GM19463 (cell line): ENCODE data around the gene WDTC1.

ENCODE experiments used
- ATAC-seq: cut with Tn5 transposase; IDR thresholded peaks from one replicate; pipeline ENCODE4 v1.9.1; 2021; ENCODE audit warnings: mild to moderate bottlenecking, moderate library complexity; ENCODE audit not compliant: unreplicated experiment

WDTC1 gene

GRCh38 chr1:27351541-27352107 is 117.2 kb downstream of the WDTC1 start:
- no peak for ATAC-seq

- no peak for ATAC-seq
Observed at GRCh38 chr1:27353166-27353565, 118.7 kb downstream of the WDTC1 start.

GRCh38 chr1:27353629-27354028 is 119.2 kb downstream of the WDTC1 start:
- no peak for ATAC-seq

GRCh38 chr1:27355683-27356082 is 121.3 kb downstream of the WDTC1 start:
- ATAC-seq, result no peak

GRCh38 chr1:27356277-27356618 is 121.8 kb downstream of the WDTC1 start:
- no peak for ATAC-seq

- no peak for ATAC-seq
Observed at GRCh38 chr1:27356619-27357280, 122.3 kb downstream of the WDTC1 start.

- ATAC-seq, result peak; percentile 48
Observed at GRCh38 chr1:27357281-27358037, 123.0 kb downstream of the WDTC1 start.
